Tibial nerve (tissue), 3 donors: ENCODE data around the gene TMEM26.

ENCODE experiments used
- CTCF ChIP-seq, 5 experiments: fragments of 200-600 bp in 3 of 5; fragments of 450-650 bp in 2 of 5; sonication (generic) in 3 of 5; IDR thresholded peaks; one replicate each; pipeline ENCODE4 v1.5.1; 2016 to 2019; ENCODE audit warnings: antibody characterized with exemption in 5 of 5, mild to moderate bottlenecking in 3 of 5, moderate library complexity in 2 of 5
- POLR2A ChIP-seq, 2 donors: fragments of 450-650 bp; IDR thresholded peaks; one replicate each; pipeline ENCODE4 v1.6.1; 2017; ENCODE audit warnings: antibody characterized with exemption in 2 of 2, mild to moderate bottlenecking in 2 of 2, moderate library complexity in 2 of 2

- TF ChIP-seq POLR2A (IDR thresholded peaks at IDR 0.05) = no peak
- no peak for TF ChIP-seq CTCF (IDR thresholded peaks at IDR 0.05)
These were observed 33.7 kb upstream of the TMEM26 start for GRCh38 chr10:61486738-61487396.
